Activated CD4-positive, alpha-beta T cell treated with anti-CD3 and anti-CD28 coated beads, Interleukin-2, amount 50 U/mL, for 24 hours (primary cell): Measurements from ENCODE around the gene RBM20.

Source experiments
- DNase-seq, 2 donors: peaks; one replicate each; pipeline ENCODE4 v3.0.0-alpha.2; 2020; ENCODE audit warnings: low read depth in 1 of 2, low spot score in 1 of 2

RBM20 gene

GRCh38 chr10:110806335-110806734 is 162.2 kb downstream of the RBM20 start:
- no peak for DNase-seq

GRCh38 chr10:110808123-110808522 is 164.0 kb downstream of the RBM20 start:
- DNase-seq: no peak

DNA sequence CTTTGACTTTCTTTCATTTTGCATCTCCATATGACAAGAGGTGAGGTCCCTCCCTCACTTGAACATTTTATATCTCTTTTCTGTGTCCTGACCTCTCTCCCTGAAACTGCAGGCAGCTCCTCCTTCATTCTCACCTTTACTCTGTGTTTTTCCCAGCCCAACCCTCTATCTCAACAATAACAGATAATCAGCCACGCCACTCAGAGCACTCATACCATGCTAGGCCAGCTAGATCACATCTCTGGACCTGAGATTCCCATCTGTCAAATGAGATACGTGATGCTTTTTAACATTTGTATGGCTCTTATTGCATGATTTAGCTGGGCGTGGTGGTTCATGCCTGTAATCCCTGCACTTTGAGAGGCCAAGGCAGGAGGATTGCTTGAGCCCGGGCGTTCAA is 164.5 kb downstream of the RBM20 start:
- DNase-seq: no peak

GRCh38 chr10:110810625-110811024 is 166.5 kb downstream of the RBM20 start:
- no peak for DNase-seq

DNA sequence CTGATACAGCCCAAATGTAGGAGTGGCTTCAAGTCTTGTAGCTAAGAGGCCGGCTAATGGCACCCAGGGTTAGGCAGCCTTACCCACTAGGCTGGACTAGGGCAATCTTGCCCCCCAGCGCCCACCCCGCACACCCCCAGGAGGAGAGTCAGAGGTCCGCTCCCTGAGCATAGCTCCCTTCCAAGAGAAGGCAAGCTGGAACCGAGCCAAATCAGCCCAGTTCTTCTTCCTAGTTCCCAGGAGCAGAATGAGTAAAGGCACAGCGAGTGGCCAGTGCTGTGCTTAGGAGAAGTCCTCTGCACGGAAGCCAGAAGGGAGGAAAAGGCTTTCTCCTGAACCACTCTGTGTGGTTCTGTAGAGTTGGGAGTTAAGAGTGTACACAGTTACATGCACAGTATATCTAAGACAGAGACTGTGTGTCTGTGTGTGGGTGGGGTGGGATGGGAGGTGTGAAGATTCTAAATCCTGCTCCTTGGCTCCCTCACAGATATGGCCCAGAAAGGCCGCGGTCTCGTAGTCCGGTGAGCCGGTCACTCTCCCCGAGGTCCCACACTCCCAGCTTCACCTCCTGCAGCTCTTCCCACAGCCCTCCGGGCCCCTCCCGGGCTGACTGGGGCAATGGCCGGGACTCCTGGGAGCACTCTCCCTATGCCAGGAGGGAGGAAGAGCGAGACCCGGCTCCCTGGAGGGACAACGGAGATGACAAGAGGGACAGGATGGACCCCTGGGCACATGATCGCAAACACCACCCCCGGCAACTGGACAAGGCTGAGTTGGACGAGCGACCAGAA is 167.8 kb downstream of the RBM20 start:
- DNase-seq: no peak

GRCh38 chr10:110812583-110812982 is 168.4 kb downstream of the RBM20 start:
- no peak for DNase-seq

- DNase-seq: no peak
Measured at GRCh38 chr10:110813743-110814472, 169.8 kb downstream of the RBM20 start.

DNA sequence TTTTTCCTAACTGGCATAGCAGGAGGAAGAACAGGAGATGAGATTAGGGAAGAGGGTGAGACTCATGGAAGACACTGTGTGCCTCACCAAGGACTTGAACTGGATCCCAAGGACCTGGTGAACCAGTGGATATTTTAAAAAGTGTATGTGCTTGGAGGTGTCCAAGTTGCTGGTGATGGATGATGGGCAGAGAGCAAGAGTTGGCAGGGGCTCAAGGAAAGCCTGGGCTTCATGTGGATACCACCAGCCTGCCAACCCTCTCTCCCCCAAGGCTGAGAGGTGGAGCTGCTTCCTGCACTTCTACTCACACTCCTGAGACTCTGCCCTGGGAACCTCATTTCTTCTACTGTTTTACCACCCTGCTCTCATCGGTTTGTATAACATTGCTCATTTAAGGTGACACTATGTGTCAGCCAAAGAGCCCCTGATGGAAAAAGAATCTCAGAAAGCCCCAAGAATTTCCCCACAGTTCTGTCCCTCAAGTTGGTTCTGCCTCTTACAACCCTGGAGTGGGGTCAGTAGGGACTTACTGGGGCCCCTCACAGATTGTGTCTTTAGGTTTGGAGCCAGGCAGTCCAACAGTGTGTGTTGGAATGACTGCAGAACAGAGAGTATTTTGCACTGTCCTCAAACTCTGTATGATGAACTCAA is 171.3 kb downstream of the RBM20 start:
- DNase-seq: no peak

DNA sequence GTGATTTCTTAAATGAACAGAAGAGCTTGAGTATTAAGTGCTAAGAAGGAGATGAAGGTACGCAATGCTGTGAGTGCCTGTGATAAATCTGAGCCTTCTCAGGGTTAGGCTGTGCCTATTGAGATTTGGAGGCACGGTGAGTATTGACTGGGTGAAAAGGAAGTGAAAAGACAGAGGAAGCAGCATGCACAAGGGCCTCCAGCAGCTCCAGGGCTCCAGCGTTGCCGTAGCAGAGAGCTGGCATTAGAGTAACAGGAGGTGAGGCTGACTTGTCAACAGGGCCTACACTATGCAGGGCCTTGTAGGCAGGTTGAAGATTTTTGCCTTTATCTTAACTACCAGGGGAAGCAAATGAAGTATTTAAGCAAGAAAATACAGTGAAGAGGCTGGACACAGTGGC is 173.5 kb downstream of the RBM20 start:
- no peak for DNase-seq

DNA sequence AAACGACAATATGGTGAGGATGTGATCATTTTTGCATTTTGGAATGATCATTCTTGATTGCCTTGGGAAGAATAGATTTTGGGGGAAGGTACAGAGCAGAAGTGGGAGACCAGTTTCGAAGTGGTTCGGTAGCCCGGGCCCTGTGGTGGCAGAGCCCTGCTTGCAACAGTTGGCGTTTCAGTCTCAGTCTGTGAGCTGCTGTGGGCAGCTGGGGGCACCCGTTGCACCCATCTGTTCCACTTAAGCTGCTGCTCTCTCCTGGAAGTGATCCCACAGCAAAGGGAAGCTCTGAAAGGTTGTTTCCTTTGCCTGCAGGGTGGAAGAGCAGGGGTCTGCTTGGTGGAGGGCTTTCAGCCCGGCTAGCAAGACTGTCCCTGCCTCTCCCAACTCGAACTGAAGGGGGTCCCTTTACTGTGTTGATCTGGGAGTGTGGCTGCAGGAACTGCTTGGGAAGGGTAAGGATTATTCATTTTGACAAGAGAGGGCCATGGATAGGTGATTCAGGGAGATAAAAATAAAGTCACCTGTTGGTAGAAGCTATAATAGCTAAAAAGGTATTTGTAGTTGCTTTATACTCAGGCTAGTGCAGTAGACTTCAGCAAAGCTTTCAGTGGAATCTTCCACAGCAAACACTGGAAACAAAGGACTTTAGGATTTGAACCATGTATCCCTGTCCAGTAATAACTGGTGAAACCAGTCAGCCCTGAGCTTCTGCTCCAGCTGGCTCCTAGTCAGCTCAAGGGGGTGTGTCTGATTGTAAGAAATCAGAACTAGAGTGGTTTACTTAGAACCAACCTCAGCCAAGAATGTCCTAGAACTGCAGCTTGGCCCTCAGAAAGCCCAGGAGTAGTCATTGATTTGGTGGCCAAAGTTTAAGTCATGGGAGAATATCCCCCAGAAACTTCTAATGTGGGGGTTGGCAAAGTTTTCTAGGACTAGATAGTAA is 174.4 kb downstream of the RBM20 start:
- no peak for DNase-seq

- DNase-seq: no peak
Measured at GRCh38 chr10:110820321-110820814, 176.2 kb downstream of the RBM20 start.

DNA sequence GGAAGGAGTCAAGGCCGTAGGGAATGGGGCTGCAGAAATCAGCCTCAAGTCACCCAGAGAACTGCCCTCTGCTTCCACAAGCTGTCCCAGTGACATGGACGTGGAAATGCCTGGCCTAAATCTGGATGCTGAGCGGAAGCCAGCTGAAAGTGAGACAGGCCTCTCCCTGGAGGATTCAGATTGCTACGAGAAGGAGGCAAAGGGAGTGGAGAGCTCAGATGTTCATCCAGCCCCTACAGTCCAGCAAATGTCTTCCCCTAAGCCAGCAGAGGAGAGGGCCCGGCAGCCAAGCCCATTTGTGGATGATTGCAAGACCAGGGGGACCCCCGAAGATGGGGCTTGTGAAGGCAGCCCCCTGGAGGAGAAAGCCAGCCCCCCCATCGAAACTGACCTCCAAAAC is 177.4 kb downstream of the RBM20 start:
- no peak for DNase-seq

- no peak for DNase-seq
Measured at GRCh38 chr10:110822035-110822711, 178.0 kb downstream of the RBM20 start.

GRCh38 chr10:110822712-110823311 is 178.7 kb downstream of the RBM20 start:
- no peak for DNase-seq

DNA sequence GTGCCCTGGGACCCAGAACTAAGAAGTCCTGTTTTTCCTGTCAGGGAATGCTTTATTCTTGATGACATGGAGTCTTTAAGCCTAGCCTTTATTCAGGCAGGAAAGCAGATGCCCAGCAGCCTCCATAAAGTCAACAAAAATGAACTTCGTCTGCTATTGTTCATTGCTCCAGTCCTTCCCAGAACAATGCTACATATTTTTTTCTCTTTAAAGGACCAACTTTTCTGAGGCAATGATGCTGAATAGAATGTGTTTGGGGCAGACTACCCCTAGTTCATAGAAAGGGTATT is 180.0 kb downstream of the RBM20 start:
- DNase-seq: no peak

- DNase-seq: no peak
Measured at GRCh38 chr10:110824660-110825059, 180.5 kb downstream of the RBM20 start.

- DNase-seq: no peak
Measured at GRCh38 chr10:110825508-110825907, 181.4 kb downstream of the RBM20 start.

DNA sequence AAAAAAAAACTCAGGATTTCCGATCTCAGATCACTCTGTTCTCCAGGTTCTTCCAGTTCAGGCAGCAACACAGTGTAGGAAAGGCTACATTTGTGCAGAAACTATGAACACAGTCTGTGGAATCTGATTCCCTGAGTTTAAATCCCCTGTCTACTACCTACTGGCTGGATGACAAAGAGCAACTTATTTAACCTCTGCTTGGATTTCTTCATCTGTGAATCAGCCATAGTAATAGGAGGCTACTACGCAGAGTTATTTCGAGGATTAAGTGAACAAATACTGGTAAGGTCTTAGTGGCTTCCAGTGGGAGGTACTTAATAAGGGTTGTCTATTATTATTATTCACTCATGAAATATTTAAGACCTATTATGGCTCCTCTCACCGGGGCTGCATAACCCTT is 183.3 kb downstream of the RBM20 start:
- DNase-seq: no peak

- DNase-seq: no peak
Measured at GRCh38 chr10:110827875-110828274, 183.7 kb downstream of the RBM20 start.

DNA sequence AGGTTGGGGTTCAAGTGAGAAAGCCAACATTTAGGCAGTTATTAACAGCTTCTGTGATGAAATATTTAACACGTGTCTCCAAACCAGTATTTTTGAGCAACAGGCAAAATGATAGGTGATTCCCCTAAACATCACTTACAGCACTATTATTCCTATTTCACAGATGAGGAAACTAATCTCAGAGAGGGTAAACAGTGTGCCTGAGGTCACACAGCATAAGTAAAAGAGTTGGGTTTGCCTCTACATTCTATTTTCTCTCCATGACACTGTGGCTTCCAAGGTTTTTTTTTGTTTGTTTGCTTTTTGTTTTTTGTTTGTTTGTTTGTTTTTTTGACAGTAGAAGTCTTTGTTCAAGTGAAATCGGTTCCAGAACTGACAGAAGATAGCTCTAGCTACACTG is 184.4 kb downstream of the RBM20 start:
- no peak for DNase-seq
